H9 (cell line): ENCODE results near the gene SLC36A4. TPM values are rescaled to one million over a fixed set of nuclear protein-coding genes. Genes with fewer than 3 reads are reported as not detected.

Experiments used
- DNase-seq: peaks from one replicate; pipeline ENCODE4 v3.0.0-alpha.2; 2017
- H2AFZ ChIP-seq: one replicate; pipeline ENCODE4 v1.6.1; 2013; ENCODE audit warnings: mild to moderate bottlenecking, low read length, control low read depth, moderate library complexity
- H2AK5ac ChIP-seq: 2 replicates; pipeline ENCODE4 v1.6.1; 2013; ENCODE audit warnings: low read length, control low read depth, mixed read lengths; ENCODE audit not compliant: insufficient read length
- H2BK120ac ChIP-seq: one replicate; pipeline ENCODE4 v1.6.1; 2013; ENCODE audit warnings: low read depth, mild to moderate bottlenecking, low read length, control low read depth, inconsistent platforms; ENCODE audit not compliant: poor library complexity, severe bottlenecking
- H2BK12ac ChIP-seq: 2 replicates; pipeline ENCODE4 v1.6.1; 2013; ENCODE audit warnings: low read length, control low read depth, mixed read lengths, low read depth; ENCODE audit not compliant: insufficient read length
- H2BK15ac ChIP-seq: 2 replicates; pipeline ENCODE4 v1.6.1; 2013; ENCODE audit warnings: low read depth, low read length, control low read depth
- H2BK20ac ChIP-seq: one replicate; pipeline ENCODE4 v1.6.1; 2013; ENCODE audit warnings: low read depth, mild to moderate bottlenecking, low read length, control low read depth, inconsistent platforms; ENCODE audit not compliant: poor library complexity, severe bottlenecking
- H2BK5ac ChIP-seq: 2 replicates; pipeline ENCODE4 v1.6.1; 2013; ENCODE audit warnings: low read length, control low read depth, mixed read lengths; ENCODE audit not compliant: insufficient read length
- H3K14ac ChIP-seq: 2 replicates; pipeline ENCODE4 v1.6.1; 2013; ENCODE audit warnings: low read length, control low read depth; ENCODE audit not compliant: insufficient read depth
- H3K18ac ChIP-seq: 2 replicates; pipeline ENCODE4 v1.6.1; 2013; ENCODE audit warnings: low read depth, mild to moderate bottlenecking, mixed read lengths, low read length, control low read depth; ENCODE audit not compliant: insufficient read length
- H3K23ac ChIP-seq: 2 replicates; pipeline ENCODE4 v1.6.1; 2013; ENCODE audit warnings: low read length, control low read depth, mixed read lengths, low read depth; ENCODE audit not compliant: insufficient read length
- H3K23me2 ChIP-seq: 2 replicates; pipeline ENCODE4 v1.6.1; 2013; ENCODE audit warnings: low read depth, mild to moderate bottlenecking, mixed read lengths, low read length, control low read depth; ENCODE audit not compliant: insufficient read length, poor library complexity, severe bottlenecking
- H3K27ac ChIP-seq: 2 replicates; pipeline ENCODE4 v1.5.1; 2013; ENCODE audit warnings: low read length, control low read depth, mixed read lengths, low read depth; ENCODE audit not compliant: insufficient read length
- H3K27me3 ChIP-seq: 2 replicates; pipeline ENCODE4 v1.6.1; 2013; ENCODE audit warnings: low read length, control low read depth, inconsistent platforms; ENCODE audit not compliant: insufficient read depth
- H3K4ac ChIP-seq: 2 replicates; pipeline ENCODE4 v1.6.1; 2013; ENCODE audit warnings: low read depth, mild to moderate bottlenecking, control low read depth, inconsistent platforms, low read length, moderate library complexity
- H3K4me1 ChIP-seq: 2 replicates; pipeline ENCODE4 v1.6.1; 2013; ENCODE audit warnings: low read length, control low read depth, inconsistent platforms; ENCODE audit not compliant: insufficient read depth
- H3K4me2 ChIP-seq: 2 replicates; pipeline ENCODE4 v1.6.1; 2013; ENCODE audit warnings: low read length, control low read depth, mixed read lengths; ENCODE audit not compliant: insufficient read length, insufficient read depth
- H3K56ac ChIP-seq: 2 replicates; pipeline ENCODE4 v1.6.1; 2013; ENCODE audit warnings: low read depth, mild to moderate bottlenecking, mixed read lengths, low read length, control low read depth; ENCODE audit not compliant: insufficient read length
- H3K79me1 ChIP-seq: 2 replicates; pipeline ENCODE4 v1.6.1; 2013; ENCODE audit warnings: low read depth, mild to moderate bottlenecking, moderate library complexity, low read length, control low read depth, inconsistent platforms; ENCODE audit not compliant: insufficient read depth, poor library complexity, severe bottlenecking
- H3K79me2 ChIP-seq: 2 replicates; pipeline ENCODE4 v1.6.1; 2013; ENCODE audit warnings: low read length, control low read depth, inconsistent platforms; ENCODE audit not compliant: insufficient read depth
- H3K9ac ChIP-seq: 2 replicates; pipeline ENCODE4 v1.6.1; 2013; ENCODE audit warnings: low read length, control low read depth, mixed read lengths; ENCODE audit not compliant: insufficient read length; ENCODE audit errors: extremely low read depth
- H3K9me3 ChIP-seq: one replicate; pipeline ENCODE4 v1.6.1; 2013; ENCODE audit warnings: low read depth, low read length, inconsistent platforms; ENCODE audit not compliant: control insufficient read depth
- H3T11ph ChIP-seq: one replicate; pipeline ENCODE4 v1.6.1; 2013; ENCODE audit warnings: mild to moderate bottlenecking, low read length, control low read depth, inconsistent platforms
- H4K20me1 ChIP-seq: one replicate; pipeline ENCODE4 v1.6.1; 2013; ENCODE audit not compliant: control insufficient read depth, insufficient read length, insufficient read depth
- H4K5ac ChIP-seq: 2 replicates; pipeline ENCODE4 v1.6.1; 2013; ENCODE audit warnings: low read depth, mild to moderate bottlenecking, mixed read lengths, low read length, control low read depth; ENCODE audit not compliant: insufficient read length
- H4K8ac ChIP-seq: replicated peaks from 2 replicates; pipeline ENCODE4 v1.6.1; 2013; ENCODE audit warnings: low read length, control low read depth, mixed read lengths, low read depth; ENCODE audit not compliant: insufficient read length
- H4K91ac ChIP-seq: 2 replicates; pipeline ENCODE4 v1.6.1; 2013; ENCODE audit warnings: low read depth, mild to moderate bottlenecking, moderate library complexity, mixed read lengths, low read length, control low read depth; ENCODE audit not compliant: insufficient read length
- H3K27ac Mint-ChIP-seq, 3 experiments: 2 replicates in 2 of 3; 3 replicates in 1 of 3; pipeline ENCODE4 v1.8.0; 2020 to 2021; ENCODE audit warnings: mixed read lengths in 3 of 3, mild to moderate bottlenecking in 1 of 3, moderate library complexity in 1 of 3
- H3K27me3 Mint-ChIP-seq: 2 replicates; pipeline ENCODE4 v1.8.0; 2021; ENCODE audit warnings: low read depth, mild to moderate bottlenecking, moderate library complexity, mixed read lengths
- H3K36me3 Mint-ChIP-seq, 3 experiments: 2 replicates in 2 of 3; 3 replicates in 1 of 3; pipeline ENCODE4 v1.8.0; 2020 to 2021; ENCODE audit warnings: low read depth in 3 of 3, mixed read lengths in 3 of 3; ENCODE audit not compliant: insufficient read depth in 1 of 3
- H3K4me1 Mint-ChIP-seq, 2 experiments: 2 replicates each; pipeline ENCODE4 v1.8.0; 2020; ENCODE audit warnings: mixed read lengths in 2 of 2
- H3K4me3 Mint-ChIP-seq, 2 experiments: 2 replicates in 1 of 2; 3 replicates in 1 of 2; pipeline ENCODE4 v1.8.0; 2020 to 2021; ENCODE audit warnings: mild to moderate bottlenecking in 2 of 2, mixed read lengths in 2 of 2, moderate library complexity in 1 of 2
- H3K9me3 Mint-ChIP-seq, 2 experiments: 2 replicates in 1 of 2; 3 replicates in 1 of 2; pipeline ENCODE4 v1.8.0; 2020; ENCODE audit warnings: mild to moderate bottlenecking in 2 of 2, mixed read lengths in 2 of 2, moderate library complexity in 1 of 2
- WGBS: extraction: QIAGEN DNeasy Blood & Tissue Kit; methylation state at CpG from one replicate; pipeline ENCODE4 v1.1.7; 2013; ENCODE audit warnings: missing lambda C conversion rate, low lambda C conversion rate, mixed read lengths; ENCODE audit not compliant: insufficient read length; ENCODE audit errors: extremely low coverage; 5-methylcytosine and 5-hydroxymethylcytosine counted together
- total RNA-seq: library from RNA; stranded (reverse); gene quantifications from 2 replicates; pipeline ENCODE4 v1.2.1, GENCODE V29; 2021
- TF ChIP-seq, protein P1 (sequence below): fragments of 200-600 bp; sonication (generic); conservative IDR thresholded peaks from 3 replicates; pipeline ENCODE4 v1.8.0; 2021; ENCODE audit warnings: antibody characterized with exemption, mild to moderate bottlenecking

Gene SLC36A4
- total RNA-seq, 1 experiment from 2014 or later: 33.3 TPM

DNA sequence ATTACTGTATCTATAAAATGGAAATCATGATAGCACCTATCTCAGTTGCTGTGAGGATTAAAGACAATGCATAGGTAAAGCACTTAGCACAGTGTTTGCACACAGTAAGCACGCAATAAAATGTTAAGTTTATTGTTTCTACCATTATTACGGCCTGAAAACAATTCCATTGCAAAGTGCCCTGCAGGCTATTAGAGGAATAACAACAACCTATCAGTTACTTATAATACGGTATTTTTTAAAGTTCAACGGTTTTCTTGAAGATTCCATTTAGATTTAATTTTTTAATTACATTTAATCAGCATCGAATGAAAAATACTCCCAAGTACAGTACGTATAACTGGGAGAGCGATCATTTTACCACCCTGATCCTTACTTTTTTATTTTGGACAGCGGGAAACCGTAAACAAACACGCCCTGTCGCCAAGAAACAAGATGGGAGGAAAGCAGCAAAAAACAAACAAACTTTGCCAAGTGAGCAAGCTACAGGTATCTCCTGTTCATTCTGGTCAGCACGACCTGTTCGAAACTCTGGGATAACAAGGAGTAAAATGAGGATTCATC is 893 bp downstream of the SLC36A4 start:
- no peak overlapping the region for H2BK5ac ChIP-seq
- no peaks in the 10 kb centered on the region for H3K79me1 ChIP-seq
- H3K9me3 Mint-ChIP-seq: no peaks in the 10 kb centered on the region; a peak in 1 of 5 replicates
- H3K18ac ChIP-seq: peak overlapping the region; percentile 84
- H3K4me1 Mint-ChIP-seq: peaks cover 17 to 29% of the 10 kb centered on the region in 2 experiments
- H4K8ac ChIP-seq: no peak overlapping the region
- peak overlapping the region; percentile 86 for H3K9ac ChIP-seq
- no peak overlapping the region for H3K56ac ChIP-seq
- H3K27ac Mint-ChIP-seq: peak overlapping the region; percentile 98 to 99 (median 99)
- 0 out of 2 replicates have a peak, but pooled peaks cover 4% of the 10 kb centered on the region for H3K4me1 ChIP-seq
- H3K14ac ChIP-seq: peak overlapping the region; percentile 87; the same call in 1 of the 2 replicates
- H4K5ac ChIP-seq: peak overlapping the region; percentile 54
- no CpG with 5 or more reads among the region's 13 CpGs for WGBS
- H2BK20ac ChIP-seq: no peak overlapping the region
- H4K91ac ChIP-seq: no peak overlapping the region
- no peak overlapping the region for H3K4ac ChIP-seq
- H2AFZ ChIP-seq: no peak overlapping the region
- no peaks in the 10 kb centered on the region for H4K20me1 ChIP-seq
- H3K27me3 ChIP-seq: no peaks in the 10 kb centered on the region
- peak overlapping the region; percentile 74 for H3K27ac ChIP-seq
- H2BK15ac ChIP-seq: no peak overlapping the region
- no peak overlapping the region for H2BK12ac ChIP-seq
- H2AK5ac ChIP-seq: no peak overlapping the region
- TF ChIP-seq, protein P1, sequence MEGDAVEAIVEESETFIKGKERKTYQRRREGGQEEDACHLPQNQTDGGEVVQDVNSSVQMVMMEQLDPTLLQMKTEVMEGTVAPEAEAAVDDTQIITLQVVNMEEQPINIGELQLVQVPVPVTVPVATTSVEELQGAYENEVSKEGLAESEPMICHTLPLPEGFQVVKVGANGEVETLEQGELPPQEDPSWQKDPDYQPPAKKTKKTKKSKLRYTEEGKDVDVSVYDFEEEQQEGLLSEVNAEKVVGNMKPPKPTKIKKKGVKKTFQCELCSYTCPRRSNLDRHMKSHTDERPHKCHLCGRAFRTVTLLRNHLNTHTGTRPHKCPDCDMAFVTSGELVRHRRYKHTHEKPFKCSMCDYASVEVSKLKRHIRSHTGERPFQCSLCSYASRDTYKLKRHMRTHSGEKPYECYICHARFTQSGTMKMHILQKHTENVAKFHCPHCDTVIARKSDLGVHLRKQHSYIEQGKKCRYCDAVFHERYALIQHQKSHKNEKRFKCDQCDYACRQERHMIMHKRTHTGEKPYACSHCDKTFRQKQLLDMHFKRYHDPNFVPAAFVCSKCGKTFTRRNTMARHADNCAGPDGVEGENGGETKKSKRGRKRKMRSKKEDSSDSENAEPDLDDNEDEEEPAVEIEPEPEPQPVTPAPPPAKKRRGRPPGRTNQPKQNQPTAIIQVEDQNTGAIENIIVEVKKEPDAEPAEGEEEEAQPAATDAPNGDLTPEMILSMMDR: peak; percentile 67
- peak overlapping the region; percentile 89 to 94 for H3K4me3 Mint-ChIP-seq
- H3K79me2 ChIP-seq: peaks cover 1% of the 10 kb centered on the region; the same call in 1 of the 2 replicates
- H3K23me2 ChIP-seq: peaks cover 4% of the 10 kb centered on the region
- no peak overlapping the region for H3T11ph ChIP-seq
- H3K36me3 Mint-ChIP-seq: peaks cover 0 to 4% (median 3%) of the 10 kb centered on the region in 3 experiments; a peak in 2 of 7 replicates
- no peak for DNase-seq
- no peaks in the 10 kb centered on the region for H3K27me3 Mint-ChIP-seq
- H3K23ac ChIP-seq: no peak overlapping the region
- H2BK120ac ChIP-seq: no peak overlapping the region
- peak overlapping the region; percentile 50 for H3K4me2 ChIP-seq
- no peaks in the 10 kb centered on the region for H3K9me3 ChIP-seq
